Stimulated activated CD8-positive, alpha-beta memory T cell treated with anti-CD3 and anti-CD28 coated beads, Interleukin-4, amount 100 ng/mL, for 1 hour (primary cell): Measurements from ENCODE around the gene CFAP221.

Experiments used
- DNase-seq, 2 donors: peaks; one replicate each; pipeline ENCODE4 v3.0.0-alpha.2; 2020; ENCODE audit warnings: low read depth in 2 of 2, low spot score in 1 of 2

The CFAP221 gene

GRCh38 chr2:119641562-119642258 is 97.5 kb downstream of the CFAP221 start:
- peak; percentile 32 to 53 for DNase-seq

GRCh38 chr2:119644186-119644585 is 99.9 kb downstream of the CFAP221 start:
- DNase-seq: no peak

- DNase-seq: no peak
Measured at GRCh38 chr2:119645173-119645855, 101.1 kb downstream of the CFAP221 start.

- no peak for DNase-seq
Measured at GRCh38 chr2:119646149-119646548, 101.9 kb downstream of the CFAP221 start.

GRCh38 chr2:119647440-119648169 is 103.4 kb downstream of the CFAP221 start:
- DNase-seq: no peak

- no peak for DNase-seq
Measured at GRCh38 chr2:119649364-119649917, 105.2 kb downstream of the CFAP221 start.

- no peak for DNase-seq
Measured at GRCh38 chr2:119650206-119650605, 106.0 kb downstream of the CFAP221 start.

GRCh38 chr2:119650846-119651370 is 106.7 kb downstream of the CFAP221 start:
- DNase-seq: no peak

- no peak for DNase-seq
Measured at GRCh38 chr2:119657466-119658145, 113.4 kb downstream of the CFAP221 start.

- DNase-seq: no peak
Measured at GRCh38 chr2:119659601-119660342, 115.5 kb downstream of the CFAP221 start.

- no peak for DNase-seq
Measured at GRCh38 chr2:119660343-119660658, 116.1 kb downstream of the CFAP221 start.

GRCh38 chr2:119662297-119662696 is 118.0 kb downstream of the CFAP221 start:
- DNase-seq: no peak

- no peak for DNase-seq
Measured at GRCh38 chr2:119668546-119668945, 124.3 kb downstream of the CFAP221 start.

- DNase-seq: no peak
Measured at GRCh38 chr2:119671016-119671415, 126.8 kb downstream of the CFAP221 start.

- no peak for DNase-seq
Measured at GRCh38 chr2:119671752-119672151, 127.5 kb downstream of the CFAP221 start.

GRCh38 chr2:119672161-119672862 is 128.1 kb downstream of the CFAP221 start:
- no peak for DNase-seq

GRCh38 chr2:119673796-119674195 is 129.5 kb downstream of the CFAP221 start:
- no peak for DNase-seq

- DNase-seq: no peak
Measured at GRCh38 chr2:119674711-119675500, 130.7 kb downstream of the CFAP221 start.
